HG03064 (cell line): Measurements from ENCODE around the gene BICC1.
"Not testable (repeated sequence)": the region's sequence is repeated elsewhere in the genome, so short reads cannot be mapped to it uniquely, and the experiment has no call there.

Experiments
- ATAC-seq: cut with Tn5 transposase; IDR thresholded peaks from one replicate; pipeline ENCODE4 v1.9.1; 2021; ENCODE audit warnings: low read depth; ENCODE audit not compliant: unreplicated experiment

The BICC1 gene

GRCh38 chr10:58840840-58841435, 328.3 kb downstream of the BICC1 start:
- ATAC-seq: no peak

GRCh38 chr10:58842860-58843376, 330.2 kb downstream of the BICC1 start:
- no peak for ATAC-seq

DNA sequence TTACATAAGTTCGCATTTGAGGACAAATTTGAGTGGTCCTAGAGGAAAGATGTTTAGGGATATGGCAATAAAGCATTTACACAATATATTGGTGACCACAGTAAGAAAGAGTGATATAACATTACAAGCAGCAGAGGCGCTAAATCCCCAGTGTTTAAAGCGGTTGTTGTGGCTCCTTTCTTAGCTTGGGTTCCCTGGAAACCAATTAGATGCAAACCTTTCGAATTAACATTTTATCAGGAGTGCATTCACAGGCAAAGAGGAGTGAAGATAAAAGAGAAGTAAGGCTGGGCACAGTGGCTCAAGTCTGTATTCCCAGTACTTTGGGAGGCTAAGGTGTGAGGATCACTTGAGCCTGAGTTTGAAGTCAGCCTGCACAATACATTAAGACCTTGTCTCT, 331.1 kb downstream of the BICC1 start:
- no peak for ATAC-seq

DNA sequence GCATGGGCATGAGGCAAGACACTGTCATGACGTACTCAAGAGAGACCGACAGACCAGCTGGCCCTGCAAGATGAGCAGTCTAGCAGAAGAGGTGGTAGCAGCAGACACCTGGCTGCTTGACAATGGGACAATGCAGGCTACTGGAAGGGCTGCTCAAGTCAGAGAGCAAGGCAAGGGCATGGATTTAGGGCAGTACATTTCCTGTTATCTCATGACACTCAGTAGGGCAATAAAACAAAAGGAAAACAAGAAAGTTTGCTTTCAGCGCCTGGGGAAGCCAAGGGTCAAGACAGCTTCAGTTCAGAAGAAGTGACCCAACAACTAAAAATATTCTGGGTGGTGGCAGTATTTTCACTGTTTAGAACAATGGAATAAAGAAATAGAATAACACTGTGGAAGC, 332.0 kb downstream of the BICC1 start:
- ATAC-seq: no peak

GRCh38 chr10:58846856-58847255, 334.2 kb downstream of the BICC1 start:
- no peak for ATAC-seq

GRCh38 chr10:58851606-58852005, 338.9 kb downstream of the BICC1 start:
- no peak for ATAC-seq

DNA sequence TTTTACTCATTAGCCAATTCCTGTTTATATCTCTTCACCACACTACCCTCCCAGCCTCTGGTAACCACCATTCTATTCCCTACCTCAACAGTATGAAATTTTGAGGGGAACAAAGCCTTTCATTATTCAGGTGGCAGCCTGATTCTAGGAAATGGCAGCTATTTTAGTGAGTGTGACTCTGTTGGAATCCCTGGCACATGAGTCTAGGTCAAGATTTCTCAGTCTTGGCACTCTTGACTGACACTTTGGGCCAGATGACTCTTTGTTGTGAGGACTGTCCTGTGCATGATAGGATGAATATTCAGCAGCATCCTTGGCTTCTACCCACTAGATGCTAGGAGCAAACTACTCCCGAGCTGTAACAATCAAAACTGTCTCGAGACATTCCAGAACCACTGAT, 341.0 kb downstream of the BICC1 start:
- no peak for ATAC-seq

DNA sequence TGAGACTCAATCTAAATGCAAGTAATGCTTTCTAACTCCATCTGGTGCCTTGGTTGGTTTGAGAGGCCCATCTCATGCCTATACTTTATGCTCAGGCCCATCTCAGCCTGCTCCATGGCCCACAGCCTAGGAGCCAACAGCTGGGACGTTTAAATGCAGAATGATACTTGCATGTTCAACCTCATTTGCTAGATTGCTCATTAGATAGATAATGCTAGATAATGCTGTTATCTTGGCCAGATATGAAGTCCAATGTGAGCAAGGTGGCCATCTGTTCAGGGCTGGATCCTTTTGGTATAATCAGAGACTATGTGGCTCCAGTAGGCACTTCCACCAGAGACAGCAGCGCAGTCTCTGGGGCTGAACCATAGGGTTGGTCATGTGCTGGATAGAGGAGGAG, 342.1 kb downstream of the BICC1 start:
- no peak for ATAC-seq

- no peak for ATAC-seq
Observed at GRCh38 chr10:58856508-58857240, 344.0 kb downstream of the BICC1 start.

- ATAC-seq: no peak
Observed at GRCh38 chr10:58857251-58857805, 344.7 kb downstream of the BICC1 start.

DNA sequence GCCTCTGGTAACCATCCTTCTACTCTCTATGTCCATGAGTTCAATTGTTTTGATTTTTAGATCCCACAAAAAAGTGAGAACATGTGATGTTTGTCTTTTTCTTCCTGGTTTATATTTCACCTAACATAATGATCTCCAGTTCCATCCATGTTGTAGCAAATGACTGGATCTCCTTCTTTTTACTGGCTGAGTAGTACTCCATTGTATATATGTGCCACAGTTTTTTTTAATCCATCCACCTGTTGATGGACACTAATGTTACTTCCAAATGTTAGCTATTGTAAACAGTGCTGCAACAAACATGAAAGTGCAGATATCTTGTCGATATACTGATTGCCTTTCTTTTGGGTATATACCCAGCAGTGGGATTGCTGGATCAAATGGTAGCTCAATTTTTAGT, 345.5 kb downstream of the BICC1 start:
- ATAC-seq: not testable (repeated sequence)

GRCh38 chr10:58859526-58859925, 346.9 kb downstream of the BICC1 start:
- ATAC-seq: no peak

- no peak for ATAC-seq
Observed at GRCh38 chr10:58867683-58868082, 355.0 kb downstream of the BICC1 start.

- no peak for ATAC-seq
Observed at GRCh38 chr10:58868736-58869435, 356.2 kb downstream of the BICC1 start.

- ATAC-seq: no peak
Observed at GRCh38 chr10:58870070-58870469, 357.4 kb downstream of the BICC1 start.

DNA sequence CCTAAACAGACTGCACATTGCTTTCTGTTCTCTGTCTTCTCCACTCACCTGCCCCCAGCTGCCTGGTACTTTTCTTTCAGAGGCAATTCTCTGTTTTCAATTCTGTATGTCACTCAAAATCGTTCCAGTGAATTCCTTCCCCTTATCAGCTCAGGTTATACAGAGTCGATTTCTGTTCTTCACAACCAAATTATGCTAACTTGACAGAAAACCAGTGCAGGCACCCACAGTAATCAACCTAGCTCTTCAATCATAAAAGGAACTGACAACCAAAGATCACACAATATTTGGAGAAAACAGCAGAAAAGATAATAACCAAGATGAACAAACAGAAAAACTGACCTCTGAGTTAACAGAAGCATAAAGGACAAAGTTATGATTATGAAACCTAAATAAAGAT, 360.5 kb downstream of the BICC1 start:
- ATAC-seq: no peak
